Measurements from ENCODE around the gene SCFD2. TPM values are rescaled to one million over a fixed set of nuclear protein-coding genes. Genes with fewer than 3 reads are reported as not detected.
"Not testable (repeated sequence)": the region's sequence is repeated elsewhere in the genome, so short reads cannot be mapped to it uniquely, and the experiment has no call there.

SCFD2 gene
- polyA plus RNA-seq, 3 donors, result 4.1 to 8.2 (median 8.1) TPM

DNA sequence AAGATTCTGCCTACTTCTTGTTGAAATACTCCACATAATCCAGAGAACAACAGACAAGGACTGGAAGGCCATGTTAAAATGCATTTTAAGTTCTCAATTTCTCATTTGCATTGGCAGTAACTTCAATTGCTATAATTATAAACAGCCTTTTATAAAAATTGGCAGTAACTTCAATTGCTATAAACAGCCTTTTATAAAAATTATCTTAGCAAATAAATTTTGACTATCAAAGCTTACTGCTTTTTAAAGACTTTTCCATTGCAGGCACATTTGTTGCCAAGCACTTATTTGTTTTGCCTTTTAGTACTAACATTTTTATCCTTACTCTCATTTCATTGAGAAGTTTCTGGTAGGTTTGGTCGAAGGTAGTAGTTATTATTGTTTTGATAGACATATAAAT, 17.8 kb downstream of the SCFD2 start:
- 29 to 71% (median 63%) methylated on average over 1 of the region's 1 CpG for WGBS, 3 donors
- H3K27ac ChIP-seq (ENCODE audit: low read depth, low read length), result no peak overlapping the region

DNA sequence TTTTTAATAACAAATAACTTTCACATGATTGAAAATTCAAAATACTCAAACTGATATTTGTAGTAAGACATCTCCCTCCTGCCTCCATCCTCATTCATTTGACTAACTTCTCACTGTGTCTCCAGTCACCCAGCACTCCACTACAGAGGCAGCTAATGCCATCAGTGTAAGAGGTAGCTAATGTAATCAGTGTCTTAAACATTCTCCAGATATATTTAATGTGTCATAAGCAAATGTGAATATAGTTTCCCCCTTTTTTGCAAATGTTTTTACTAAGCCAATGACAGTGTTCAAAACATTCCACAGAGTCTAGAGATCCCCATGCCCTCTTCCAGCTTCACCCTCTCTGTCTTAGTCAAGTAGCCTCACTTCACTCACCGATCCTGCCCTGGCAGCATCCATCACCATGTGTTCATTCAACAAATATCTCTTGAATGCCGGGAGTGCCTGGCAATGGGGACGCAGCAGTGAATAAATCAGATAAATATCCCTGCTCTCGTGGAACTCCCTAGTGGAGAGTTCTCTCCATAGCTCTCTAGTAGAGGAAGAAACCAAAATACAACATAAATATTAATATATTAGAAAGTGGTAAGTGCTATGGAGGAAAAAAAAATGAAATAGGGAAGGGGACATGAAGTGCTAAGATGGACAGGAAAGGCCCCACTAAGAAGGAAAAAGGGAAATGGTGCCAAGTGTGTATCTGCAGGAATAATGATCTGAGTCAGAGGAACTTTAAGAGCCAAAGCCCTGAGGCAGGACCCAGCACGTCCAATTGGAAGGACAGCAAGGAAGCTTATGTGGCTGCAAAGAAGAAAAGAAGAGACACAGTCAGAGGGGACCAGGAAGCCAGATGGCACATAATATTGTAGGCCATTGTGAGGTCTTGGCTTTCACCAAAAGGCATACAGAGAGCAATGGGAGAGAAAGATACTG, 18.7 kb downstream of the SCFD2 start:
- 55 to 75% (median 60%) methylated on average over 5 of the region's 5 CpGs for WGBS, 3 donors
- H3K27ac ChIP-seq (ENCODE audit: low read depth, low read length), result no peak overlapping the region

GRCh38 chr4:53346392-53346791, 19.5 kb downstream of the SCFD2 start:
- not testable (repeated sequence) for H3K27ac ChIP-seq (ENCODE audit: low read depth, low read length)
- WGBS, 3 donors, result 95 to 98% (median 97%) methylated on average over 2 of the region's 2 CpGs

- H3K27ac ChIP-seq (ENCODE audit: low read depth, low read length), result not testable (repeated sequence)
- WGBS, 3 donors, result 95 to 98% (median 95%) methylated on average over 12 of the region's 12 CpGs
Observed at GRCh38 chr4:53340145-53340544, 25.7 kb downstream of the SCFD2 start.

GRCh38 chr4:53334916-53335315, 30.9 kb downstream of the SCFD2 start:
- 95 to 97% (median 95%) methylated on average over 6 of the region's 6 CpGs for WGBS, 3 donors
- H3K27ac ChIP-seq (ENCODE audit: low read depth, low read length), result not testable (repeated sequence)

DNA sequence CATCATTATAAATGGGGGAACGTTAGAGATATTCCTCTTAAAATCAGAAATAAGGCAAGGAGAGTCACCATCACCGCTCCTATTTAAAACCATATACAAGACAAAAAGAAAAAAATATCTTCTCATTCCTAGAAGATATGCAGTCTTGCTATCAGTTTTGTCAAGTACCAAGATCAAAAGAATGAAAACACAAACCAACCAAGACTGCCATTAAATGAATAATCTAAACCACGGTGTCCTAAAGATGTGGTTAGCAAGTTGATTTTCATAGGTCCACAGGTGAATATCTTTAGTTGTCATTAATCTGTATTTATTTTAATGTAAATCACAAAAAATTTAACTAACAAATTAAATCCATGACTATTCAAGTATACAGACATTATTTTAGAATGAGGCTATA, 39.3 kb downstream of the SCFD2 start:
- 95 to 97% (median 96%) methylated on average over 3 of the region's 3 CpGs for WGBS, 3 donors
- H3K27ac ChIP-seq (ENCODE audit: low read depth, low read length), result no peak overlapping the region

- H3K27ac ChIP-seq (ENCODE audit: low read depth, low read length), result no peak overlapping the region
Observed at GRCh38 chr4:53322696-53323095, 43.2 kb downstream of the SCFD2 start.

- 77 to 98% (median 88%) methylated on average over 2 of the region's 2 CpGs for WGBS, 3 donors
- no peak overlapping the region for H3K27ac ChIP-seq (ENCODE audit: low read depth, low read length)
Observed at GRCh38 chr4:53321984-53322289, 43.9 kb downstream of the SCFD2 start.

GRCh38 chr4:53321151-53321983, 44.5 kb downstream of the SCFD2 start:
- WGBS, 3 donors, result 23 to 72% (median 42%) methylated on average over 3 of the region's 3 CpGs
- no peak overlapping the region for H3K27ac ChIP-seq (ENCODE audit: low read depth, low read length)

DNA sequence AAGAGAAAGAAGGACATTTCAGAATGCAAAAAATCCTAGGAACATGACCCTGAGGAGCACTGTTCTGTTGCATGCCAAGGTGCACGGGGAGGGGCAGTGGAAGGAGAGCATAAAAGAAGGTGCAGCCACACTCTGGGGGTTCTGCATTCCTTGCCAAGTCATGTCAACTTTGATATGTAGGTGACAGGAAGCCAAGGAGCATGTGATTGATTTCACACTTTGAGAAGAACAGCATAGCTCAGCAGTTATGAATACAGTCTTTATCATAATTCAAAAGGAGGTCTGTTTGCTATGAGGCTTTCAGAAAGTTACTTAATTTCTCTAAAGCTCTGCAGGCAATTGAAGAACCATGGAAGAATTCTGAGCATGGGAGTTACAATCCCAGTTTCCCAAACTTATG, 50.6 kb downstream of the SCFD2 start:
- no peak overlapping the region for H3K27ac ChIP-seq (ENCODE audit: low read depth, low read length)
- WGBS, 3 donors, result 44 to 71% (median 47%) methylated on average over 1 of the region's 1 CpG

DNA sequence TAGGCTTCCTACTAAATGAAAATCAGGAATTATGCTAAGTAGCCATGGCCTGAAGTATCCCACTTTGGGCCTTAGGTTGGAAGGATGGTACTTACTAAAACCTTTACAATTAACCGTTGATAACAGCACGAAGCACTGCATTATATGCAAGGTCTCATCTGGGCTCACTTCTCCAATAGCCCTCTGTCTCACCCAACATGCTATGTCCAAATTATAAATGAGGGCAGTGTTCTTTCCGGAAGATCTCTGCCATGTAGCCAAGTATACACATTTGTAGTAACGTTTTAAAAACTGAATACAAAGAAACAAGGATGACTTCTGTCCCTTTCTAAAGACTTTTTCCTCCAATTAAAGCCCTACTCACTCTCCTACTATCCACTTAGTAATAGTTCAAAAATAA, 51.6 kb downstream of the SCFD2 start:
- 90 to 93% (median 92%) methylated on average over 4 of the region's 4 CpGs for WGBS, 3 donors
- no peak overlapping the region for H3K27ac ChIP-seq (ENCODE audit: low read depth, low read length)

DNA sequence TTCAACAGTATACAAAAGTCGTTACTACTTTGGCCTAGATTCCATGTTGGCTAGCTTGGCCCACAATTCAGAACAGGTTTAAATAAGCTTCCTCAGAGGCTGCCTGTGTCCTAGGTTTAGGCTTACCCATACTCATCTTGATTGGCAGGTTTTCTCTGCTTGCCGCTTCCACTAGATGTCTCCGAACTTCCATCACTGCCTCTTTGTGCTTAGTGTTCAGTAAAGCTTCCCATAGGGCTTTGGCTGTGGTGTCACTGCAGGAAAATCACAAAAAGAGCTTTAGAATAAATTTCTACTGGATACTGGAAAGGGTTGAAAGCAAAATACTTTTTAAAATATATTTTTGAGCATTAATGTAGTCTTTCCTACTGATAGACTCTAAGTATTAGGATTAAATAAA, 52.4 kb downstream of the SCFD2 start:
- WGBS, 3 donors, result 93 to 95% (median 95%) methylated on average over 3 of the region's 3 CpGs
- no peak overlapping the region for H3K27ac ChIP-seq (ENCODE audit: low read depth, low read length)

DNA sequence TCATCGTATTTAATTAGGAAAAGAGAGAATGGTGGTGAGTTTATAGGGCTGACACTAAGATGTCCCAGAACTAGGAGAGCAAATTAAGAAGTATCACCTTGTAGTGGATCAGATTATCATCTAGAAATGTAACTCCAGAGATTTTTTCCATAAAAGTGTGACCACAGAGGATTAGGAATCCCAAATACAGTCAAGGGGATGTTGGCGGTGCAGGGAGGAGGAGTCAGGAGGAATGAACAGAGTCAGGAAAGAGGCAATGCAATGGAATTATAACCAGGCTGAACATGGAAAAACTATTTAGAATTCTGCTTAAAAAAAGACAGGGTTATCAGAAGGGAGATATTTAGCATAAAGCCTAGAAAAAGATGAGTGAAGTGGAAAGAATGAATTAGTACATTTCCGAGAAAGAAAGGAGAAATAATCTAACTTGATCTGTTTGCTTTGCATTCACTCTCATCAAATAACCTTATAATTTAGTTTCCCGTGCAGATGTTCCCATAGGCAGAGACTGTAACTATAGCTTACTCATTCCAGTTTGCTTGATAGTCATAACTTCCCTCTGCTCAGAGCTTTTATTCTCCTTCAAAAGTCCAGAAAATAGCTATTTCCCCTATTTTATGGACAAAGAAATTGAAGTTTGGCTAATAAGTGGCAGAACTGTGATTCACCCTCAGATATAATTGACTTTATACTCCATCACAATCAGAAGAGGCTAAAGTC, 56.4 kb downstream of the SCFD2 start:
- no peak overlapping the region for H3K27ac ChIP-seq (ENCODE audit: low read depth, low read length)
- 91 to 94% (median 92%) methylated on average over 4 of the region's 4 CpGs for WGBS, 3 donors

- WGBS, 3 donors, result 50 to 67% (median 52%) methylated on average over 4 of the region's 4 CpGs
- H3K27ac ChIP-seq (ENCODE audit: low read depth, low read length), result no peak overlapping the region
Observed at GRCh38 chr4:53307819-53308780, 57.8 kb downstream of the SCFD2 start.

- WGBS, 3 donors, result 97 to 100% (median 100%) methylated on average over 1 of the region's 1 CpG
- no peak overlapping the region for H3K27ac ChIP-seq (ENCODE audit: low read depth, low read length)
Observed at GRCh38 chr4:53307210-53307609, 58.7 kb downstream of the SCFD2 start.

GRCh38 chr4:53306729-53307128, 59.1 kb downstream of the SCFD2 start:
- no peak overlapping the region for H3K27ac ChIP-seq (ENCODE audit: low read depth, low read length)
- 52 to 79% (median 70%) methylated on average over 2 of the region's 2 CpGs for WGBS, 3 donors

DNA sequence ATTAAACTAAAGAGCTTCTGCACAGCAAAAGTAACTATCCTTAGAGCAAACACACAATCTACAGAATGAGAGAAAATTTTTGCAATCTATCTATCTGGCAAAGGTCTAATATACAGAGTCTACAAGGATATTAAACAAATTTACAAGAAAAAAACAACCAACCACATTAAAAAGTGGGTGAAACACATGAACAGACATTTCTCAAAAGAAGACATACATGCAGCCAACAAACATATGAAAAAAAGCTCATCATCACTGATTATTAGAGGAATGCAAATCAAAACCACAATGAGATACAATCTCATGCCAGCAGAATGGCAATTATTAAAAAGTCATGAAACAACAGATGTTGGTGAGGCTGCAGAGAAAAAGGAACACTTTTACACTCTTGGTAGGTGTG, 73.7 kb downstream of the SCFD2 start:
- H3K27ac ChIP-seq (ENCODE audit: low read depth, low read length), result not testable (repeated sequence)

- H3K27ac ChIP-seq (ENCODE audit: low read depth, low read length), result no peak overlapping the region
- 87 to 89% (median 88%) methylated on average over 2 of the region's 2 CpGs for WGBS, 3 donors
Observed at GRCh38 chr4:53281438-53281837, 84.4 kb downstream of the SCFD2 start.
